Activated B cell treated with CpG ODN at 0.5 μM for 24 hours (primary cell): ENCODE results near the gene ARTN. TPM values are rescaled to one million over a fixed set of nuclear protein-coding genes. Genes with fewer than 3 reads are reported as not detected.
A peak's percentile ranks its signal among the peaks of the same experiment; 100 is the strongest.

Experiments
- ATAC-seq: fragments of 200-7000 bp; cut with Tn5 transposase; one replicate; pipeline ENCODE4 v1.10.0; 2021; ENCODE audit warnings: low read depth, mild to moderate bottlenecking, moderate library complexity
- CTCF ChIA-PET: fragments of 350-600 bp; sonication (Branson Sonifier 250); formaldehyde crosslinking; loops from one replicate; lab custom pipeline; 2021; ENCODE audit warnings: antibody characterized with exemption; lab: Charles Lee
- POLR2A ChIA-PET: fragments of 350-600 bp; sonication (Branson Sonifier 250); formaldehyde crosslinking; loops from one replicate; lab custom pipeline; 2021; ENCODE audit warnings: antibody characterized with exemption; lab: Charles Lee
- DNase-seq: peaks from one replicate; pipeline ENCODE4 v3.0.0; 2022
- H3K27ac Mint-ChIP-seq: one replicate; pipeline ENCODE4 v1.8.0; 2020; ENCODE audit warnings: mixed read lengths
- H3K27me3 Mint-ChIP-seq: one replicate; pipeline ENCODE4 v1.8.0; 2021; ENCODE audit warnings: mixed read lengths
- H3K36me3 Mint-ChIP-seq: one replicate; pipeline ENCODE4 v1.8.0; 2021; ENCODE audit warnings: low read depth, mixed read lengths
- H3K4me1 Mint-ChIP-seq: one replicate; pipeline ENCODE4 v1.8.0; 2021; ENCODE audit warnings: mixed read lengths
- H3K4me3 Mint-ChIP-seq: one replicate; pipeline ENCODE4 v1.8.0; 2020; ENCODE audit warnings: mild to moderate bottlenecking, mixed read lengths
- H3K9me3 Mint-ChIP-seq: one replicate; pipeline ENCODE4 v1.8.0; 2020; ENCODE audit warnings: mixed read lengths
- CTCF ChIP-seq: fragments of 200-600 bp; IDR thresholded peaks from one replicate; pipeline ENCODE4 v1.8.0; 2022; ENCODE audit warnings: antibody characterized with exemption, mild to moderate bottlenecking
- intact Hi-C: fragments of 100-400 bp; cut with micrococcal nuclease; formaldehyde crosslinking; loops from one replicate; pipeline ENCODE4 v1.15.1; 2024
- total RNA-seq: library from RNA; stranded (reverse); gene quantifications from 2 replicates; pipeline ENCODE4 v1.2.3, GENCODE V29; 2022

The ARTN gene
- total RNA-seq, 1 donor from 2014 or later = 0.20 TPM

GRCh38 chr1:43951021-43951985 is 17.7 kb downstream of the ARTN start:
- ATAC-seq (no peak), DNase-seq (no peak)
- intact Hi-C loops = no loop called here
- Mint-ChIP-seq H3K9me3 (no peaks in the 10 kb centered on the region), H3K27me3 (no peaks in the 10 kb centered on the region), H3K27ac (no peak overlapping the region), H3K36me3 (peaks cover 16% of the 10 kb centered on the region), H3K4me1 (peaks cover 25% of the 10 kb centered on the region), H3K4me3 (peak overlapping the region; percentile 1)
- POLR2A ChIA-PET = no interaction called here
- CTCF ChIA-PET = no interaction called here
- TF ChIP-seq CTCF = no peak

DNA sequence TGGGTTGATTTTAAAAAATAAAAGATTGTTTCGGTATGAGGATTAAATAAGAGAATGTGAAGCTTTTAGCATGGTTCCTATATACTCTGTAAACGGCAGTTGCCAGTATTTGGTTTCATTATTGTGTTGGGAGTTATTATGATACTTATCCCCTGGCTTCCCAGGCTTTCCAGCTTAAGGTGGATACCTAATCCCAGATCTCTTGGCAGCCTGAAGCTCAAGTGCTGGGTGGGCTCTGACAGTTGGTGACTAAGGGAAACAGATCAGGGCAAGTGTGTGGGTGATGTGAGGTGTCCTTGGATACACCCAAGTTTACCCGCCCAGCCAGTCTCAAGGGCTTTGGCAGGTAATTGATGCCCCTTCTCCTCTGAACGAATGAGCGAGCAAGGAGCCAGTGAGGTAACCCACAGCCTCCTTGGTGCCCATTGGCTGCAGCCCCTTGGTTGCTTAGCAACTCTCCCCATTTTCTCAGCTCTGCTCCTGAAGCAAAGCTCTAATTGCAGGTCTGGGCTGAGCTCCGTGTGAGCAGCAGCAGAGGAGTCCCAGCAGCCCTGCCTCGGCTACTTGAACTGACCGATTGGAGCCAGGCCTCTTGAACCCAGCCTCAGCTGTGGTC is 19.2 kb downstream of the ARTN start:
- Mint-ChIP-seq H3K27me3 (no peaks in the 10 kb centered on the region), H3K4me3 (no peak overlapping the region), H3K36me3 (peaks cover 21% of the 10 kb centered on the region), H3K4me1 (peaks cover 17% of the 10 kb centered on the region), H3K27ac (no peak overlapping the region), H3K9me3 (no peaks in the 10 kb centered on the region)
- DNase-seq (no peak), ATAC-seq (no peak)
- ChIA-PET CTCF (interaction anchor here (1.2 kb wide), 1 partner anchor 84 kb away, joined by 3 read pairs; no protein-coding TSS in a partner anchor), POLR2A (no interaction called here)
- no peak for TF ChIP-seq CTCF
- intact Hi-C loops = no loop called here

- H3K4me3 Mint-ChIP-seq = no peak overlapping the region
- CTCF ChIA-PET = interaction anchor here (1.2 kb wide), 1 partner anchor 83 kb away, joined by 3 read pairs; no protein-coding TSS in a partner anchor
These were observed 19.8 kb downstream of the ARTN start for GRCh38 chr1:43953361-43953760.

GRCh38 chr1:43954036-43954435 is 20.4 kb downstream of the ARTN start:
- TF ChIP-seq CTCF = no peak
- Mint-ChIP-seq H3K4me1 (peaks cover 9% of the 10 kb centered on the region), H3K27me3 (no peaks in the 10 kb centered on the region), H3K36me3 (peaks cover 33% of the 10 kb centered on the region), H3K9me3 (no peaks in the 10 kb centered on the region), H3K4me3 (no peak overlapping the region), H3K27ac (no peak overlapping the region)
- intact Hi-C loops = no loop called here
- ChIA-PET POLR2A (interaction anchor here (1.2 kb wide), 1 partner anchor 7 kb away, joined by 4 read pairs; the partner anchor contains the start of gene IPO13), CTCF (interaction anchor here (1.2 kb wide), 1 partner anchor 83 kb away, joined by 3 read pairs; no protein-coding TSS in a partner anchor)
- ATAC-seq = no peak
- no peak for DNase-seq

More at GRCh38 chr1:43953361-43953760, 19.8 kb downstream of the ARTN start:
- peaks cover 12% of the 10 kb centered on the region for H3K4me1 Mint-ChIP-seq
- no peak for TF ChIP-seq CTCF
- intact Hi-C loops = no loop called here
- no peaks in the 10 kb centered on the region for H3K9me3 Mint-ChIP-seq
- H3K27ac Mint-ChIP-seq = no peak overlapping the region
- DNase-seq (no peak), ATAC-seq (no peak)
- peaks cover 26% of the 10 kb centered on the region for H3K36me3 Mint-ChIP-seq
- no peaks in the 10 kb centered on the region for H3K27me3 Mint-ChIP-seq
- POLR2A ChIA-PET = interaction anchor here (0.6 kb wide), 1 partner anchor 45 kb away, joined by 3 read pairs; no protein-coding TSS in a partner anchor

DNA sequence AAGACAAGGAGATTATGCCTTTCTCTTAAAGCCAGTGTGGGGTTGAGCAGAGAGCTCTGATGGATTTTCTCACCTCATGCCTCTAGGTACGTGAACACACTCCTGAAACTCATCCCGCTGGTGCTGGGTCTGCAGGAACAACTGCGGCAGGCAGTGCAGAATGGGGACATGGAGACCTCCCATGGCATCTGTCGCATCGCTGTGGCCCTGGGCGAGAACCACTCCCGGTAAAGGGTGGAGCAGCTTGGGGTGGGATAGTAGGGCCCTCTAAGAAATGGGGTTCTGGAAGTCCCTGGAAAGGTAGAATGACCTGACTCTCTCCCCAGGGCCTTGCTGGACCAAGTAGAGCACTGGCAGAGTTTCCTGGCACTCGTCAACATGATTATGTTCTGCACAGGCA is 22.6 kb downstream of the ARTN start:
- no peak overlapping the region for H3K27ac Mint-ChIP-seq
- TF ChIP-seq CTCF = no peak
- peaks cover 32% of the 10 kb centered on the region for H3K36me3 Mint-ChIP-seq
- ATAC-seq (no peak), DNase-seq (no peak)
- POLR2A ChIA-PET = no interaction called here
- peaks cover 5% of the 10 kb centered on the region for H3K4me1 Mint-ChIP-seq
- CTCF ChIA-PET = no interaction called here
- no peak overlapping the region for H3K4me3 Mint-ChIP-seq
- intact Hi-C loops = no loop called here
- no peaks in the 10 kb centered on the region for H3K27me3 Mint-ChIP-seq
- no peaks in the 10 kb centered on the region for H3K9me3 Mint-ChIP-seq
